ENCODE measurements around the gene GPATCH2L.

- TF ChIP-seq CTCF (IDR thresholded peaks at IDR 0.05; ENCODE audit: insufficient read depth, low read length, poor library complexity, severe bottlenecking) (no peak), EZH2phosphoT487 (conservative IDR thresholded peaks at IDR 0.05; ENCODE audit: low read length) (no peak)
Observed at GRCh38 chr14:76191297-76191696, 39.6 kb downstream of the GPATCH2L start.

Measured in SU-DHL-6 (cell line).